Psoas muscle (tissue), 8 donors: Measurements from ENCODE around the gene C1orf116. TPM values are rescaled to one million over a fixed set of nuclear protein-coding genes. Genes with fewer than 3 reads are reported as not detected.

Source experiments
- ATAC-seq, 4 donors: fragments of 200-7000 bp; cut with Tn5 transposase; one replicate each; pipeline ENCODE4 v1.9.1; 2020; ENCODE audit warnings: moderate library complexity in 3 of 4, mild to moderate bottlenecking in 2 of 4
- DNase-seq, 2 donors: peaks; one replicate each; pipeline ENCODE4 v3.0.0-alpha.2; 2020
- H3K27ac ChIP-seq: fragments of 200-600 bp; one replicate; pipeline ENCODE4 v1.8.0; 2022
- H3K27me3 ChIP-seq, 3 donors: fragments of 200-600 bp in 1 of 3; one replicate each; pipeline versions ENCODE4 v1.6.1 to v1.8.0; 2013 to 2022; ENCODE audit warnings: low read length in 2 of 3, mild to moderate bottlenecking in 2 of 3, moderate library complexity in 1 of 3; ENCODE audit not compliant: insufficient read depth in 3 of 3
- H3K36me3 ChIP-seq, 2 donors: fragments of 200-600 bp in 1 of 2; one replicate each; pipeline versions ENCODE4 v1.6.1 to v1.8.0; 2013 to 2022; ENCODE audit warnings: low read depth in 1 of 2, mild to moderate bottlenecking in 1 of 2, moderate library complexity in 1 of 2; ENCODE audit not compliant: insufficient read depth in 1 of 2
- H3K4me1 ChIP-seq: fragments of 200-600 bp; one replicate; pipeline ENCODE4 v1.8.0; 2022
- H3K4me3 ChIP-seq: fragments of 200-600 bp; one replicate; pipeline ENCODE4 v1.8.0; 2022; ENCODE audit warnings: mild to moderate bottlenecking
- H3K9me3 ChIP-seq: fragments of 200-600 bp; one replicate; pipeline ENCODE4 v1.8.0; 2022
- WGBS, 3 donors: extraction: QIAGEN DNeasy Blood & Tissue Kit; methylation state at CpG; one replicate each; pipeline versions ENCODE4 v1.1.6 to v1.1.7; 2013; 5-methylcytosine and 5-hydroxymethylcytosine counted together
- intact Hi-C, 2 donors: fragments of 100-400 bp; cut with DNase I; formaldehyde crosslinking; loops; one replicate each; pipeline versions ENCODE4 v1.11.0 to v1.14.2; 2022
- polyA plus RNA-seq, 3 donors: library from polyadenylated mRNA; stranded (reverse); fragments of 200-250 nt; gene quantifications; one replicate each; pipeline ENCODE4 v1.2.3, GENCODE V29; 2013
- total RNA-seq, 4 donors: library from RNA; stranded (reverse); fragmentation: NEBNext Ultra II Directional in 2 of 4; extraction: Animal tissue kit (Norgen Biotek cat#: 25700) in 2 of 4; gene quantifications; one replicate each; pipeline versions ENCODE4 v1.2.1 to v1.2.4, GENCODE V29; 2021 to 2023
- TF ChIP-seq, protein P1 (sequence below): fragments of 200-600 bp; IDR thresholded peaks from one replicate; pipeline ENCODE4 v1.8.0; 2022; ENCODE audit warnings: antibody characterized with exemption
- donor health status: healthy with polysubstance abuse.
- donor health status: DM: no; HTN: no; CAD: no; lungs with moderate emphysema.
- donor health status: Bipolar disorder and iron deficiency.
- donor health status: healthy.
- donor health status: DM: yes; HTN: yes; CAD: no.
- donor health status: DM: no; HTN: no; CAD: no.
- donor health status: DM: no; HTN: no; CAD: no.
- donor health status: DM: yes; HTN: yes; CAD: no.

The C1orf116 gene
- total and polyA plus RNA-seq, 7 donors = 0.12 to 1.4 (median 0.35) TPM

DNA sequence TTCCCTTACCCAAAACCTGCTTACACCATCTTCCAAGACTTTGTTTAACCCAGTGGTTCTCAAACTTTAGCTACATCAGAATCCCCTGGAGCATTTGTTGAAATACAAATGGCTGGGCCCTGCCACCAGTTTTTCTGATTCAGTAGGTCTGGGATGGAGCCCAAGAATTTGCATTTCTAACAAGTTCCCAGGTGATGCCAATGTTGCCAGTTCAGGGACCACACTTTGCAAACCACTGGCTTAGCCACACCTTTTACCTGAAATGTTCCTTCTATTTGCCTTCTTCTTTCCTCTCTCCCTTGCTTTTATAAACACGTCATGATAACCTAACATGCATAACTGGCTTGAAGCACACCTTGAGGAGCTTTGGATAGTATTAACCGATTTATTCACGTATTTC, 46.2 kb downstream of the C1orf116 start:
- Histone ChIP-seq H3K27me3 (peaks cover 0 to 3% (median 0%) of the 10 kb centered on the region in 3 donors), H3K4me1 (no peaks in the 10 kb centered on the region), H3K36me3 (no peaks in the 10 kb centered on the region), H3K9me3 (no peaks in the 10 kb centered on the region), H3K27ac (no peak overlapping the region), H3K4me3 (no peak overlapping the region)
- TF ChIP-seq, protein P1, sequence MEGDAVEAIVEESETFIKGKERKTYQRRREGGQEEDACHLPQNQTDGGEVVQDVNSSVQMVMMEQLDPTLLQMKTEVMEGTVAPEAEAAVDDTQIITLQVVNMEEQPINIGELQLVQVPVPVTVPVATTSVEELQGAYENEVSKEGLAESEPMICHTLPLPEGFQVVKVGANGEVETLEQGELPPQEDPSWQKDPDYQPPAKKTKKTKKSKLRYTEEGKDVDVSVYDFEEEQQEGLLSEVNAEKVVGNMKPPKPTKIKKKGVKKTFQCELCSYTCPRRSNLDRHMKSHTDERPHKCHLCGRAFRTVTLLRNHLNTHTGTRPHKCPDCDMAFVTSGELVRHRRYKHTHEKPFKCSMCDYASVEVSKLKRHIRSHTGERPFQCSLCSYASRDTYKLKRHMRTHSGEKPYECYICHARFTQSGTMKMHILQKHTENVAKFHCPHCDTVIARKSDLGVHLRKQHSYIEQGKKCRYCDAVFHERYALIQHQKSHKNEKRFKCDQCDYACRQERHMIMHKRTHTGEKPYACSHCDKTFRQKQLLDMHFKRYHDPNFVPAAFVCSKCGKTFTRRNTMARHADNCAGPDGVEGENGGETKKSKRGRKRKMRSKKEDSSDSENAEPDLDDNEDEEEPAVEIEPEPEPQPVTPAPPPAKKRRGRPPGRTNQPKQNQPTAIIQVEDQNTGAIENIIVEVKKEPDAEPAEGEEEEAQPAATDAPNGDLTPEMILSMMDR = no peak
- DNase-seq (no peak), ATAC-seq (no peak)
- 77 to 83% (median 78%) methylated on average over 3 of the region's 3 CpGs for WGBS, 3 donors
- intact Hi-C loops = loop anchor here in 1 of 2 donors (10.0 kb wide), 1 partner anchor 352 kb away; the partner anchor contains the start of gene DYRK3

DNA sequence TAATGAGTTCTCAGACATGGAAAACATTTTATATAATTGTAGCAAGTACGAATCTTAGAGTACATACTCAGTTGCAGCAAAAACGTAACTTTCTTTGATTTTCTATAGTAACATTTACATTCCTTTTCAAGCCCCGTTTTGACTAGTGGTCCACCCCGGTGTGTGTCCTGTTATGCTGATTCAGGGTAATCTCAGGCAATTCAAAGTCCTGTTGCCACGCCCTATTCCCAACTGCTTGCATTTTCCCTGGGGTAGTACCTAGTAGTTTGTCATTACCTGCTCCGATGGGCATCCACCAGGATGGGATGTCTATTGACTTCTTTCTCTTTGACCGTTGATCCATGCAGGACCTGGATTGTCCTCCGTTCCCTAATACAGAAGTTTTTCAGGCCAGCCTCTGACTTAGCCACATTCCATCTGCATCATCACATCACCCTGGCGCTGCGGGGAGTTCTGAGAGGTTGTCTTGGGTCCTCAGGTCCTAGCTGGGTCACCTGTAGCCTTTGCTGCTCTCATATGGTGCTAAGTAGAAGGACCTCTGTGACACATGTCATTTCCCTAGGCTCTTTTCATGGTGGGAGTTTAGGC, 47.3 kb downstream of the C1orf116 start:
- no peak for ATAC-seq
- intact Hi-C loops = loop anchor here in 1 of 2 donors (10.0 kb wide), 1 partner anchor 350 kb away; the partner anchor contains the start of gene DYRK3
- WGBS, 3 donors = 54 to 60% (median 56%) methylated on average over 10 of the region's 10 CpGs

DNA sequence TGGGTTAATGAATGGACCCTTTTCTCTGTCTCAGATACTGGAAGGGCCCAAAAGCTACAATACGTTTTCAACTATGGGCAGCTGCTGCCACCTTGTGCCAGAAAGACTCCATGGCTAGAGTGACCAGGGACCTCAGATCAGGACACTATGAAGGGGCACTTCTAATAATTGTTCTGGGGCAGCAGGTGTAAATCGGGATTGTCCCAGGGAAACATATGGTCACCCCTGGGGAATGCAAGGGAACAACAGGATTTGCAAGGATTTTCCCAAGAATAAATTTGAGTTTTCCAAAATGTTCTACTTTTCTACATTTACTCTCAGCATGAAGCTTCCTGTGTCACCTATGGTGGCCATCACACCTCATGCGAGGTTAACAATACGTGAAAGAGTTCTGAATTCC, 50.3 kb downstream of the C1orf116 start:
- WGBS, 3 donors = 20 to 30% (median 23%) methylated on average over 4 of the region's 4 CpGs
- intact Hi-C loops = loop anchor here (5.0 to 10.0 kb wide), 2 partner anchors 347 to 350 kb away; partner anchors contain the start of gene DYRK3 (in 1 of the 2)
- TF ChIP-seq, protein P1 = peak; percentile 58
- ATAC-seq = peak; percentile 61 to 89 (median 75)
- Histone ChIP-seq H3K4me3 (no peak overlapping the region), H3K4me1 (no peaks in the 10 kb centered on the region), H3K27ac (no peak overlapping the region), H3K36me3 (no peaks in the 10 kb centered on the region), H3K9me3 (no peaks in the 10 kb centered on the region), H3K27me3 (peaks cover 0 to 3% (median 0%) of the 10 kb centered on the region in 3 donors)
- peak in 1 of 2 donors; percentile 19 for DNase-seq

More for the DNA sequence above, 47.3 kb downstream of the C1orf116 start:
- no peak overlapping the region for H3K4me3 ChIP-seq
- DNase-seq = no peak
- H3K27ac ChIP-seq = no peak overlapping the region
- H3K9me3 ChIP-seq = no peaks in the 10 kb centered on the region
- TF ChIP-seq, protein P1 = no peak
- H3K27me3 ChIP-seq = peaks cover 0 to 3% (median 0%) of the 10 kb centered on the region in 3 donors
- H3K4me1 ChIP-seq = no peaks in the 10 kb centered on the region
- no peaks in the 10 kb centered on the region for H3K36me3 ChIP-seq

DNA sequence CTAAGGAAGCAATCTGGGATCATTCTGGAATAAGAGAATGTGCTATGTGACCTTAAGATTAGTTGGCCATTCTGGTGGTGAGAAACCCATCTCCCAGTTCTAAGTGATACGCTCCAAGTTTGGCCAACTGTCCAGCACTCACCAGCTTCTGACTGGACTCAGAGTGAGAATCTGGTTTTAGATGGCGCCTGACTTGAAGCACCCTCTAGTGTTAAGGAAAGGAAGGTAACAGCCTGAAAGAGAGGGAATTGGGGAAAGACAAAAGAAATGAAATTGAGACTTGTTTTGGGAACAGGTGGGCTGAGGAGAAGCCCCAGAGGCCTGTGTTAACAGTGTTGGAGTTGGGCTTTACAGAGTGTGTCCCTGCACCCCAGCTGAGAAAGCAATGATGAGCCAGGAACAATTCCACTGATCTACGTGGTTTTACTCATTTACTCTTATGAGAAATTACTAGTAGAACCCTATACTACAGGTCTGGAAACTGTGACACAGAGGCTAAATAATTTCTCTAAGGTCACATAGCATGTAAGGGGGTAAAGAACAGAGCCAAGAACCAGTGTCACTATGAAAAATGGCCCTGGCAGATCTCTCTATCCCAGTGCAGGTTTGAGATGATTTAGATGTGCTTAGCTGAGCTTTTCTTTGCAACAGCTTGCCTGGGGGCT, 53.0 kb downstream of the C1orf116 start:
- WGBS, 3 donors = 85 to 87% (median 87%) methylated on average over 3 of the region's 3 CpGs
- Histone ChIP-seq H3K4me1 (no peaks in the 10 kb centered on the region), H3K36me3 (no peaks in the 10 kb centered on the region), H3K27me3 (peaks cover 0 to 3% (median 0%) of the 10 kb centered on the region in 3 donors), H3K27ac (no peak overlapping the region), H3K9me3 (no peaks in the 10 kb centered on the region), H3K4me3 (no peak overlapping the region)
- ATAC-seq (no peak), DNase-seq (no peak)
- TF ChIP-seq, protein P1 = no peak
- intact Hi-C loops = loop anchor here (5.0 to 10.0 kb wide), 2 partner anchors 345 to 347 kb away; partner anchors contain the start of gene DYRK3 (in 1 of the 2)
